ENCODE results near the gene GNAI2.
"Not testable (repeated sequence)": the region's sequence is repeated elsewhere in the genome, so short reads cannot be mapped to it uniquely, and the experiment has no call there.

GNAI2 gene

DNA sequence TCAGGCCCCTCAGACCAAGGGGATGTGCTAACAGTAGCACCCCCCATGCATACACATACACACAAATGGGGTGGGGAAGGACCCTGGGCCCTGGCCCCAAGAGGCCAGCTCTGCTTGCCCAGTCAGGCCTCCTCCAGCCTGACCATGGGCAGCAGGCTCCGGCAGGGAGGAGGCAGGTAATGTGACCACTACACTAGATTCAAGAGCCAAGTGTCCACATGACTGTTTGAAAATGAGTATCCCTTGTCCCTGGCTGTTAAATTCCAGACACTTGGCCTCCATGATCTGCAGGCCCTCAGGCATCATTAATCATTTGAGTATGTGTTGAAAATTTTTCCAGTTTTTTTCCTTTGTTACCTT lies 13.9 kb upstream of the GNAI2 start:
- intact Hi-C loops (cut with DNase I; ENCODE audit: low total_unique reads) = no loop called here
- no peak overlapping the region for H3K4me3 ChIP-seq
- H3K36me3 ChIP-seq = no peaks in the 10 kb centered on the region
- H3K27ac ChIP-seq = no peak overlapping the region
- peaks cover 0 to 16% (median 10%) of the 10 kb centered on the region in 4 donors for H3K4me1 ChIP-seq
- DNase-seq = no peak
- TF ChIP-seq, protein P1, sequence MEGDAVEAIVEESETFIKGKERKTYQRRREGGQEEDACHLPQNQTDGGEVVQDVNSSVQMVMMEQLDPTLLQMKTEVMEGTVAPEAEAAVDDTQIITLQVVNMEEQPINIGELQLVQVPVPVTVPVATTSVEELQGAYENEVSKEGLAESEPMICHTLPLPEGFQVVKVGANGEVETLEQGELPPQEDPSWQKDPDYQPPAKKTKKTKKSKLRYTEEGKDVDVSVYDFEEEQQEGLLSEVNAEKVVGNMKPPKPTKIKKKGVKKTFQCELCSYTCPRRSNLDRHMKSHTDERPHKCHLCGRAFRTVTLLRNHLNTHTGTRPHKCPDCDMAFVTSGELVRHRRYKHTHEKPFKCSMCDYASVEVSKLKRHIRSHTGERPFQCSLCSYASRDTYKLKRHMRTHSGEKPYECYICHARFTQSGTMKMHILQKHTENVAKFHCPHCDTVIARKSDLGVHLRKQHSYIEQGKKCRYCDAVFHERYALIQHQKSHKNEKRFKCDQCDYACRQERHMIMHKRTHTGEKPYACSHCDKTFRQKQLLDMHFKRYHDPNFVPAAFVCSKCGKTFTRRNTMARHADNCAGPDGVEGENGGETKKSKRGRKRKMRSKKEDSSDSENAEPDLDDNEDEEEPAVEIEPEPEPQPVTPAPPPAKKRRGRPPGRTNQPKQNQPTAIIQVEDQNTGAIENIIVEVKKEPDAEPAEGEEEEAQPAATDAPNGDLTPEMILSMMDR (IDR thresholded peaks at IDR 0.05) = no peak
- H3K9me3 ChIP-seq = no peaks in the 10 kb centered on the region
- peaks cover 0 to 6% of the 10 kb centered on the region in 2 donors for H3K27me3 ChIP-seq

DNA sequence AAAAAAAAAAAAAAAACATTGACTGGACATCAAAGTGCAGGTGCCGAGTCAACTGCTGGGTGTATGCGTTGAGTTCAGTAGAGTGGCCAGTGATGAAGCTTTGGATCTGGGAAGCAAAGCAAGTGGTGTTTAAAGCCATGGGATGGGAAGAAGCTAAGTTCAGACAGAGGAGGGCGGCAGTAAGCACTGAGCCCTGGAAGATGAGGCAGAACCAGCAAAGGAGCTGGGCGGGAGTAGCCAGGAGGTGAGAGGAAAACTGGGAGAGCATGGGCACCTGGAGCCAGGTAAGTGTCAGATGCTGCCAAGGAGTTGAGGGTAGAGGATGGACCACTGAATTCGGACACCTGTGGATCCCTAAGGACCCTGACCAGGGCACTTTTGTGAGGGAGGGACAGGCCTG lies 11.4 kb upstream of the GNAI2 start:
- H3K27ac ChIP-seq = no peak overlapping the region
- H3K4me3 ChIP-seq = no peak overlapping the region
- H3K9me3 ChIP-seq = no peaks in the 10 kb centered on the region
- DNase-seq = no peak
- H3K4me1 ChIP-seq = peaks cover 0 to 32% (median 18%) of the 10 kb centered on the region in 4 donors
- TF ChIP-seq, protein P1 (IDR thresholded peaks at IDR 0.05) = no peak
- intact Hi-C loops (cut with DNase I; ENCODE audit: low total_unique reads) = no loop called here
- peaks cover 0 to 6% of the 10 kb centered on the region in 2 donors for H3K27me3 ChIP-seq
- H3K36me3 ChIP-seq = no peaks in the 10 kb centered on the region

DNA sequence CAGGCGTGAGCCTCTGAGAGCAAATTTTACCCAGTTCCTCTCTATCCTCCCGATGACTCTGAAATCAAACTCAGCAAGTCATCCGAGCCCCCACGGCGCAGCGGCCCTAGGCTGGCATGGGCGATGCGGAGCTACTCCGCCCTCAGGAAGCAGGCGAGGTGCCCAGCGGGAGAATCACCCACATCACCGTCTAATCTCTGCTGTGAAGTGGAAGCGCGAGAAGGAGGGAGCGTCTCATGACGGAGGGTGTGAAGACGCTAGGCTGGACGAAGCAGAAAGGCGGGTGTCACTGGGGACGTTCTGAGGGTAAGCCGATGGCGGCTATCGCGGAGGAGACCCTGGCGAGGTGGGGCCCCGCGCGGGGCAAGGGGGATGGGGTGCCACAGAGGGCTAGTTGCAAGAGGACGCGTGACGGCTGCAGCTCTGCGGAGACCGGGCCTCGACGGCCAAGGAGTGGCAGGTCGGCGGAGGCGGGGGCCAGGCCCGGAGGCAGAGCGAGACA lies 9.1 kb upstream of the GNAI2 start:
- peaks cover 0 to 32% (median 18%) of the 10 kb centered on the region in 4 donors for H3K4me1 ChIP-seq

DNA sequence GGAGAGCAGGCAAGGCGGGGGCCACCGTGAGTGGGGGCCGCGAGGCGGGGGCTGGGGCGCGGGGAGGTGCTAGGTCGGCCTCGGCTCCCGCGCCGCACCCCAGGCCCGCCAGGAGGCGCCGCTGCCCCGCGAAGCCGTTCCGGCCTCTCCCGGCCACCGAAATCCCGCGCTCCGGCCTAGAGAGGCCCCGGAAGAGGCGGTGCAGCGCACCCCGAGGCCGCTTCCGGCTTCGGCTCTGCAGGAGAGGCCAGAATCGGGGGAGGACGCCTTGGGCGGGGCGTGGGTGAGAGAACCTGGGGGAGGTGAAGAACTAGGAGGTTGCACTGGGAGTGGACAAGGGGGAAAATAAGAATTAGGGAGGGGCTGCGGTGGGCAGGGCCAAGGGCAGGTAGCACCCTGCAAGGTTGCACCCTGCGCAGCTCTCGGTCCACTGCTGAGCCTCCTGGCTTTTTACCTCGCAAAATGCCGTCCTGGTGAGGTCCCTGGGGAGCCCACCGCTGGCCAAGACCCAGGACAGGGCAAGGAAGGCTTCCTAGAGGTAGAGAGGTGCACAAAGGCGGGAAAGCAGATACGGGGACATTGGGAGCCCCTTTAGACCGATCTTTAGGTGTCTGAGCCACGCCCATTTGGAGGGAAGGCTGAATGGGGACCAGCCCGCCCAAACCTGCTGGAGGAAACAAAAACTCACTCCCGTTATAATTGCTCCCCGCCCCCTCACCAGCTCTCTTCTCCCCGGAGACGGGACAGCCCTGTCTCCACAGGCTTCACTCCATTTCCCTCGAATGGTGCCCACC lies 8.4 kb upstream of the GNAI2 start:
- TF ChIP-seq, protein P1 (IDR thresholded peaks at IDR 0.05) = peak; percentile 91
- peak overlapping the region; percentile 39 to 61 for H3K27ac ChIP-seq
- intact Hi-C loops (cut with DNase I; ENCODE audit: low total_unique reads) = loop anchor here (1.0 kb wide), 2 partner anchors 19 to 44 kb away; no protein-coding TSS in a partner anchor
- no peaks in the 10 kb centered on the region for H3K36me3 ChIP-seq
- peak overlapping the region; percentile 67 to 69 for H3K4me3 ChIP-seq
- peaks cover 0 to 4% of the 10 kb centered on the region in 2 donors for H3K27me3 ChIP-seq
- DNase-seq = peak; percentile 87 to 95
- no peaks in the 10 kb centered on the region for H3K9me3 ChIP-seq
- peaks cover 0 to 32% (median 18%) of the 10 kb centered on the region in 4 donors for H3K4me1 ChIP-seq

More for the DNA sequence above, 9.1 kb upstream of the GNAI2 start:
- intact Hi-C loops (cut with DNase I; ENCODE audit: low total_unique reads) = loop anchor here (1.0 kb wide), 3 partner anchors 19 to 44 kb away; no protein-coding TSS in a partner anchor
- peaks cover 0 to 4% of the 10 kb centered on the region in 2 donors for H3K27me3 ChIP-seq
- H3K27ac ChIP-seq = peak overlapping the region; percentile 37 to 61
- DNase-seq = peak; percentile 66 to 76
- H3K4me3 ChIP-seq = peak overlapping the region; percentile 67 to 69
- H3K9me3 ChIP-seq = no peaks in the 10 kb centered on the region
- TF ChIP-seq, protein P1 (IDR thresholded peaks at IDR 0.05) = no peak
- H3K36me3 ChIP-seq = no peaks in the 10 kb centered on the region

DNA sequence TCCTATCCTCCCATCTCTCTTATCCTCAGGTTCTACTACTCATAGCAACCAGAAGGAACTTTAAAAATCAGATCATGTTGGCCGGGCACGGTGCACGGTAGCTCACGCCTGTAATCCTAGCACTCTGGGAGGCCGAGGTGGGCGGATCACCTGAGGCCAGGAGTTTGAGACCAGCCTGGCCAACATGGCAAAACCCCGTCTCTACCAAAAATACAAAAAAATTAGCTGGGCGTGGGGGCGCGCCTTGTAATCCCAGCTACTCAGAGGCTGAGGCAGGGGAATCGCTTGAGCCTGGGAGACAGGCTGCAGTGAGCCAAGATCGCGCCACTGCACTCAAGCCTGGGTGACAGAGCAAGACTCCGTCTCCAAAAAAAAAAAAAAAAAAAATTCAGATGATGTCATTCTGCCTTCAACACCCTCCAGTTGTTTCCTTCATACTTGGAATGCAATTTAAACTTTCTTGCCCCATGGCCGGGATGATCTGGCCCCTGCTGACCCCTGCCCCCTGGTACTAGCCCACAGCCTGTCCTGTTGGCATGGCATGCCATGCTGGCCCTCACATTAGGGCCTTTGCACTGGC lies 7.7 kb upstream of the GNAI2 start:
- peak overlapping the region in 1 of 2 donors; percentile 61 for H3K27ac ChIP-seq
- H3K4me3 ChIP-seq = peak overlapping the region; percentile 67 to 69
- intact Hi-C loops (cut with DNase I; ENCODE audit: low total_unique reads); H3K27me3 ChIP-seq; DNase-seq; H3K9me3 ChIP-seq; H3K36me3 ChIP-seq: not testable (repeated sequence)
- H3K4me1 ChIP-seq = peaks cover 0 to 32% (median 18%) of the 10 kb centered on the region in 4 donors

DNA sequence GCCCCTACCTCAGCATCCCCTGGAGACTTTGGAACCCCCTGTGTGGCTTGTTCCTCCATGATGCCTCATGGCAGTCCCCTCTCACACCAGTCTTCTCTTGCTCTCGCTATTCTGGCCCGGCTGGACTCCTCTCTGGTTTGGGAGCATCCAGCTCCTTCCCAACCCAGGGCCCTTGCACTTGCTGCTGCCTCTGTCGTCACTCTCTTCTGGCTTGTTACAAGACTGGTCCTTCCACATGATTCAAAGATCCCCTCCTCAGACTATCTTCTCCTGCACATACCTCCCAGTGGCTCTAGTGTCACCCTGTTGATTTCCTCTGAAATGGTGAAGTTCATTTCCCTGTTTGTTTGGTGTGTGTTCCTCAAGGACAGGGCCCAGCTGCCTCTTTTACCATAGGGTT lies 6.5 kb upstream of the GNAI2 start:
- peaks cover 0 to 32% (median 18%) of the 10 kb centered on the region in 4 donors for H3K4me1 ChIP-seq
- DNase-seq = no peak
- no peak overlapping the region for H3K4me3 ChIP-seq
- TF ChIP-seq, protein P1 (IDR thresholded peaks at IDR 0.05) = no peak
- H3K9me3 ChIP-seq = no peaks in the 10 kb centered on the region
- no peaks in the 10 kb centered on the region for H3K27me3 ChIP-seq
- intact Hi-C loops (cut with DNase I; ENCODE audit: low total_unique reads) = no loop called here
- no peak overlapping the region for H3K27ac ChIP-seq
- no peaks in the 10 kb centered on the region for H3K36me3 ChIP-seq
